B cell (primary cell): ENCODE data around the gene PUM2.

Experiments
- EZH2 ChIP-seq: IDR thresholded peaks from 2 replicates; pipeline ENCODE4 v1.6.1; 2012; ENCODE audit warnings: borderline replicate concordance, low read depth, mild to moderate bottlenecking, moderate library complexity, low read length; ENCODE audit not compliant: insufficient read depth, poor library complexity, severe bottlenecking
- TF ChIP-seq, protein P1 (sequence below): fragments of 200-600 bp; IDR thresholded peaks from one replicate; pipeline ENCODE4 v1.8.0; 2022; ENCODE audit warnings: antibody characterized with exemption, mild to moderate bottlenecking

- TF ChIP-seq, protein P1, sequence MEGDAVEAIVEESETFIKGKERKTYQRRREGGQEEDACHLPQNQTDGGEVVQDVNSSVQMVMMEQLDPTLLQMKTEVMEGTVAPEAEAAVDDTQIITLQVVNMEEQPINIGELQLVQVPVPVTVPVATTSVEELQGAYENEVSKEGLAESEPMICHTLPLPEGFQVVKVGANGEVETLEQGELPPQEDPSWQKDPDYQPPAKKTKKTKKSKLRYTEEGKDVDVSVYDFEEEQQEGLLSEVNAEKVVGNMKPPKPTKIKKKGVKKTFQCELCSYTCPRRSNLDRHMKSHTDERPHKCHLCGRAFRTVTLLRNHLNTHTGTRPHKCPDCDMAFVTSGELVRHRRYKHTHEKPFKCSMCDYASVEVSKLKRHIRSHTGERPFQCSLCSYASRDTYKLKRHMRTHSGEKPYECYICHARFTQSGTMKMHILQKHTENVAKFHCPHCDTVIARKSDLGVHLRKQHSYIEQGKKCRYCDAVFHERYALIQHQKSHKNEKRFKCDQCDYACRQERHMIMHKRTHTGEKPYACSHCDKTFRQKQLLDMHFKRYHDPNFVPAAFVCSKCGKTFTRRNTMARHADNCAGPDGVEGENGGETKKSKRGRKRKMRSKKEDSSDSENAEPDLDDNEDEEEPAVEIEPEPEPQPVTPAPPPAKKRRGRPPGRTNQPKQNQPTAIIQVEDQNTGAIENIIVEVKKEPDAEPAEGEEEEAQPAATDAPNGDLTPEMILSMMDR, result no peak
- TF ChIP-seq EZH2, result no peak
Observed at GRCh38 chr2:20236496-20236895, 114.1 kb downstream of the PUM2 start.
